Omental fat pad (tissue), 4 donors: ENCODE data around the gene RPRM. TPM values are rescaled to one million over a fixed set of nuclear protein-coding genes. Genes with fewer than 3 reads are reported as not detected.

ENCODE experiments used
- ATAC-seq: fragments of 150-250 bp; one replicate; pipeline ENCODE4 v1.9.1; 2016; ENCODE audit warnings: mild to moderate bottlenecking, moderate library complexity; ENCODE audit not compliant: low FRiP score
- DNase-seq: peaks from one replicate; pipeline ENCODE4 v3.0.0-alpha.2; 2019; ENCODE audit warnings: low spot score
- CTCF ChIP-seq, 3 donors: fragments of 450-650 bp; IDR thresholded peaks; one replicate each; pipeline ENCODE4 v1.5.1; 2016 to 2017; ENCODE audit warnings: antibody characterized with exemption in 3 of 3, mild to moderate bottlenecking in 3 of 3, moderate library complexity in 2 of 3
- total RNA-seq, 4 donors: library from RNA; depleted of rRNA; stranded (reverse); fragments of >200 nt; gene quantifications; one replicate each; pipeline ENCODE4 v1.1.0, GENCODE V29; 2016

The RPRM gene
- total RNA-seq, 4 donors from 2014 or later, result 3.6 to 35.4 (median 15.1) TPM; not detected in 1

- ATAC-seq (peak; percentile 45), DNase-seq (peak; percentile 32)
- TF ChIP-seq CTCF (IDR thresholded peaks at IDR 0.05), result no peak
Measured at GRCh38 chr2:153476816-153477635, 1.5 kb downstream of the RPRM start.

- DNase-seq, result no peak
- no peak for TF ChIP-seq CTCF (IDR thresholded peaks at IDR 0.05)
- peak; percentile 9 for ATAC-seq
Measured at GRCh38 chr2:153476491-153476815, 2.1 kb downstream of the RPRM start.

GRCh38 chr2:153474876-153475435 lies 3.6 kb downstream of the RPRM start:
- no peak for ATAC-seq
- no peak for TF ChIP-seq CTCF (IDR thresholded peaks at IDR 0.05)

GRCh38 chr2:153474407-153474806 lies 4.2 kb downstream of the RPRM start:
- no peak for TF ChIP-seq CTCF (IDR thresholded peaks at IDR 0.05)
- ATAC-seq (no peak), DNase-seq (no peak)

More at GRCh38 chr2:153474876-153475435, 3.6 kb downstream of the RPRM start:
- DNase-seq, result no peak

- ATAC-seq (no peak), DNase-seq (no peak)
- TF ChIP-seq CTCF (IDR thresholded peaks at IDR 0.05), result no peak
Measured at GRCh38 chr2:153470867-153471266, 7.7 kb downstream of the RPRM start.

GRCh38 chr2:153464395-153464794 lies 14.2 kb downstream of the RPRM start:
- DNase-seq, result no peak
- ATAC-seq, result no peak
- no peak for TF ChIP-seq CTCF (IDR thresholded peaks at IDR 0.05)

- no peak for ATAC-seq
- DNase-seq, result no peak
Measured at GRCh38 chr2:153462338-153462859, 16.2 kb downstream of the RPRM start.

More at GRCh38 chr2:153462338-153462859, 16.2 kb downstream of the RPRM start:
- TF ChIP-seq CTCF (IDR thresholded peaks at IDR 0.05), result no peak
